HG02870 (cell line): ENCODE data around the gene ARID1B.

Experiments used
- ATAC-seq: cut with Tn5 transposase; IDR thresholded peaks from one replicate; pipeline ENCODE4 v1.9.1; 2021; ENCODE audit warnings: mild to moderate bottlenecking, moderate library complexity; ENCODE audit not compliant: unreplicated experiment

ARID1B gene

DNA sequence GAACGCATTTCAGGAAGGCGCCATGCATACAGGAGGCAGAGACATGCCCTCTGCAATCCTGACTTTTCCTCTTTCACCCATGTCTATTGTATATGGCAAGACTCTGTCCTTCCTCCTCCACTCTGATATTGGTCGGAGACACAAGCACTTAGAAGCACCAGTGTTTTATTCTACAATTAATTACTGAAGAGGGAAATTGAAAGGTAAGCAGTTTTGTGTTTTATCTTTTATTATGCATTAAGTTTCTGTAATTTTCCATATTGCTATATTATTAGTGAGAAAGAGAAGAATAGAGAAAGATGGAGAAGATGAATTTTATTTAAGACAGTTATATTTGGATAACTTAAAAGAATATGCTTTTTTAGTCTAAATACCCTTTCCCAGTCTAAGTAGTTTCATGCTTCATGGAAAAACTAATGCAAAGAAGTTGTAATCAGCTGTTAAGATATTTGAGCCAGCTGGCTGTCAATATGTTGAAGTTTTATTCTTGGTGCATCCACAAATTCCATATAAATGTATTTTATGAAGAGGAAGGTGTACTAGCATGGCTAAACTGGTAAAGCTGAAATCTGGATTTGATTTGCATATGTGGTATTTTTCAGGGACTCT, 13.6 kb downstream of the ARID1B start:
- ATAC-seq = no peak

DNA sequence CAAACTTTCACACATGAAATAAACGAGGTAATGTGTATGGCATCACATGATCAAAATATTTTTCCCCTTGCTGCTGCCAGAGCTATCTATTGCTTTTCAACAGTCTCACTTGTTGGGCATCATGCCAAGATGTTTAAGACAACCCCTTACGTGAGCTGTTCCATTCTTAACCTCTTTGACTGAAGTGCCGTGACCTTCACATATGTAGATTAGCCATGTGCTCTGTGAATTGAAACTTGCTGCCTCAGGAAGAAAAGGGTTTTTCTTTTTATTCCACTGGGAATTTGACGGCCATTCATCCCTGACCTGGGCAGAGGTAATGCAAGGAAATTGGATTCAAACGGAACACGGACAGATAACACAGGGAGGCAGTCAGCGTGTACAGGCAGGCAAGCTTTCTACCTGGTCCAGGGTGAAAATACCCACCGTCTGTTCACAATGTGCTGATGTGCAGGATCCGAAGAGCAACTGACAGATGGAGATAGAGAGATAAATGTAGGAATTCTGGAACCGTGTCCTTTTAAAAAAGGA, 14.2 kb downstream of the ARID1B start:
- ATAC-seq = peak; percentile 37

DNA sequence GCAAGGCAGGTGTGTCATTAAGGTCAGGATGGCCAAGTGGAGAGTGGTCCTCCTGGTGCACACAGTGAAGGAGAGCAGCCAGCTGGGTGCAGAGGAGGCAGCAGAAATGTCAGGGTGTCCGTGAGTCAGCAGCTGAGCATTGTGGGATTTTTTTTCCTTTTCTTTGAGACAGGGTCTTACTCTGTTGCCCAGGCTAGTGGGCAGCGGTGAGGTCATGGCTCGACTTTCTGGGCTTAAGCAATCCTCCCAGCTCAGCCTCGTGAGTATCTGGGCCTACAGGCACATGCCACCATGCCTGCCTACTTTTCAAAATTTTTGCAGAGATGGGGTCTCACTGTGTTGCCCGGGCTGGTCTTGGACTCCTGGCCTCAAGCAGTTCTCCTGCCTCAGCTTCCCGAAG, 16.0 kb downstream of the ARID1B start:
- ATAC-seq = no peak

- ATAC-seq = peak; percentile 41
These were observed 17.6 kb downstream of the ARID1B start for GRCh38 chr6:156794546-156795354.

- ATAC-seq = no peak
These were observed 18.6 kb downstream of the ARID1B start for GRCh38 chr6:156795825-156796224.

GRCh38 chr6:156796627-156797026, 19.4 kb downstream of the ARID1B start:
- no peak for ATAC-seq

- ATAC-seq = no peak
These were observed 20.9 kb downstream of the ARID1B start for GRCh38 chr6:156797901-156798735.

DNA sequence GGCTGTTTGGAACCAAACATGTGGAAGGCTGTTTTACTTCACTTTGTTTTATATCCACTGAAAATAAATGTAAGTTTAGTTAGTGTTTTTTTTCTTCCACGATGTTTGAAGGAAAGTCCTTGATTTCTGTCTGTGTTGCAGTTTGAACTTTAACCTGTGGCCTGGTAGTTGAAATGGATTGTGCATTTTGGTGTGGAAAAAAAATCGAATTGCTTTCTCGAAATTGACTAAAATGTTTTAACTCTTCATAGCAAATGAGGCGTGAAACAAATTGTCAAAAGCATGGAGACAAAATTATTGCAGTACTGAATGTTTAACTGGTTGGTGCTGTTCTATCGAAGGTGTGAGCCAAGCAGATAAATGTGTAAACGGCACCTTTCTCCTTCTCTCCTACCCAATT, 24.5 kb downstream of the ARID1B start:
- ATAC-seq = no peak

GRCh38 chr6:156803353-156803752, 26.2 kb downstream of the ARID1B start:
- no peak for ATAC-seq

- no peak for ATAC-seq
These were observed 27.2 kb downstream of the ARID1B start for GRCh38 chr6:156804402-156804801.

GRCh38 chr6:156806155-156806554, 29.0 kb downstream of the ARID1B start:
- no peak for ATAC-seq

DNA sequence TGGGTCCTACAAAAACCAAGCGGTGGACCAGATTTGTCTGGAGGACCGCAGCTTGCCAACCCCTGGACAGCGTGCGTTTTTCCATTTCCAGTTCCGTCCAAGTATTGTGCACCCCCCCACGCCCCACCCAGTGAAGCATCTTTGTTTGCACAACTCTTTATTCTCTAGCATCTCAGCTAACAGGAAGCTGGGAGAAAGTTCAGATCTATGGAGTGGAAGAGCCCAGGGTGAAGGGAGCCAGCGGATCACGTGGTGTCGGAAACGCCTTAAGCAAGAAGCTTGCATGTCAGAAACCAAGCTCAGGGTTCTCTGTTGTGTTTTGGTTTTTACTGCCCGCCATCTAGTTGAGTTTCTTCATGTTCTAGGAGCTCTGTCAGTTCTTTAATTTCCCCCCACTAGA, 29.9 kb downstream of the ARID1B start:
- ATAC-seq = no peak

- ATAC-seq = no peak
These were observed 30.6 kb downstream of the ARID1B start for GRCh38 chr6:156807795-156808194.

DNA sequence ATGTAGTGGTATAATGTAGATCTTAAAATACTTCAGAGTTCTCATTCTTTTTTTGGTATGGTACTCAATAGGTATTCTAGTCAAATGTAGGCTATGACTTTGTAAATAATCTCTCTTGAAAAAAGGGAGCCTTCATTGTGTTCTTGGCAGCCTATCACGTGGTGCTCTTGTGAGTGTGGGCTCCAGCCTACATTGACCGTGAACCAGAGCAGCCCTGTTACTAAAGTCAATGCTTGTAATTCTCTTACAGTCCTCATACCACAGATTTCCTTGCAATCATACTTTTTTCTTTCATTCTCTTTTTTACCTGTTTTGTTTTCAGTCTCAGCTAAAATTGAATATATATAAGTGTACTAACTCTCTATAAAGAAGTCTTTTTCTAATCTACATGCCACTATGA, 31.1 kb downstream of the ARID1B start:
- peak; percentile 38 for ATAC-seq

GRCh38 chr6:156809034-156809433, 31.9 kb downstream of the ARID1B start:
- ATAC-seq = peak; percentile 84

GRCh38 chr6:156809446-156810178, 32.4 kb downstream of the ARID1B start:
- ATAC-seq = no peak

GRCh38 chr6:156814036-156814581, 36.9 kb downstream of the ARID1B start:
- ATAC-seq = no peak

DNA sequence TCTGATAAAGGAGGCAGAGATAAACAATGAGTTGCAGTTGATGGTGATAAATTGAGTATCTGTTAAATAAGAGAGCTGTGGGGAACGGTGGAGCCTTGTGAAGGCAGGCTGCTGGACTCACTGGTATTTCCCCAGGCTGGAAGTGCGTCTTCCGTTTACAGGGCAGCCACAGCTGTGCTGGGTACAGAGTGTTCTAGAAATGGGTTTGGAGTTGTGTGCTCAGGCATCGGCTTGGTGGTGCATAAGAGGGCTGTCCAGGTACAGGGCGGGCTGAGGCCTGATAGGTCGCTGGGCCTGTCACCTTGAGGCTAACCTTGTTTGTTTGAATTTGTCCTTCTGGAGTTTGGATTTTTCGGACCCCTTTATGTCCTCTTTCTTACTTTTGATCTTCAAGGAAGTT, 39.3 kb downstream of the ARID1B start:
- no peak for ATAC-seq

GRCh38 chr6:156820089-156820798, 43.1 kb downstream of the ARID1B start:
- no peak for ATAC-seq

- ATAC-seq = no peak
These were observed 44.5 kb downstream of the ARID1B start for GRCh38 chr6:156821707-156822106.
